Epithelial cell of proximal tubule (primary cell): ENCODE results near the gene MRPL52. TPM values are rescaled to one million over a fixed set of nuclear protein-coding genes. Genes with fewer than 3 reads are reported as not detected.

ENCODE experiments used
- DNase-seq: peaks from one replicate; pipeline ENCODE4 v3.0.0-alpha.2; 2011; ENCODE audit warnings: low read depth
- H3K4me3 ChIP-seq: 2 replicates; pipeline ENCODE4 v1.5.1; 2011; ENCODE audit warnings: low read depth, mild to moderate bottlenecking, low read length
- CTCF ChIP-seq: conservative IDR thresholded peaks from 2 replicates; pipeline ENCODE4 v1.5.1; 2012; ENCODE audit warnings: low read depth, mild to moderate bottlenecking, low read length
- total RNA-seq: library from RNA; depleted of rRNA; stranded (reverse); fragments of >200 nt; gene quantifications from 2 replicates; pipeline ENCODE4 v1.2.3, GENCODE V29; 2015

MRPL52 gene
- total RNA-seq, 1 donor from 2014 or later, result 224 TPM

GRCh38 chr14:22865424-22866405, 36.0 kb downstream of the MRPL52 start:
- H3K4me3 ChIP-seq, result no peak overlapping the region
- TF ChIP-seq CTCF, result peak; percentile 40
- DNase-seq, result no peak

- no peak for DNase-seq
- no peak overlapping the region for H3K4me3 ChIP-seq
- TF ChIP-seq CTCF, result no peak
Observed at GRCh38 chr14:22866874-22867273, 37.2 kb downstream of the MRPL52 start.

- H3K4me3 ChIP-seq, result peak overlapping the region; percentile 97
- TF ChIP-seq CTCF, result no peak
- DNase-seq, result no peak
Observed at GRCh38 chr14:22870811-22871223, 41.1 kb downstream of the MRPL52 start.

- DNase-seq, result no peak
- TF ChIP-seq CTCF, result no peak
- H3K4me3 ChIP-seq, result peak within 1 kb of the TSS; percentile 97
Observed at GRCh38 chr14:22871224-22872032, 41.7 kb downstream of the MRPL52 start, which contains the start of gene LRP10. Gene LRP10, plus strand, starts transcription at chr14:22871740. Its CDS starts 564 bp downstream, at chr14:22872304.

- TF ChIP-seq CTCF, result peak; percentile 99
- DNase-seq, result no peak
- peak overlapping the region; percentile 97 for H3K4me3 ChIP-seq
Observed at GRCh38 chr14:22872033-22872832, 42.5 kb downstream of the MRPL52 start.

- TF ChIP-seq CTCF, result no peak
- H3K4me3 ChIP-seq, result peak overlapping the region; percentile 97
- no peak for DNase-seq
Observed at GRCh38 chr14:22872833-22873520, 43.3 kb downstream of the MRPL52 start.
